Measurements from ENCODE around the gene USP6NL. TPM values are rescaled to one million over a fixed set of nuclear protein-coding genes. Genes with fewer than 3 reads are reported as not detected.

Gene USP6NL
- polyA plus RNA-seq, 1 of the 3 experiments (the other 2 are of a cell fraction), result 8.9 TPM

DNA sequence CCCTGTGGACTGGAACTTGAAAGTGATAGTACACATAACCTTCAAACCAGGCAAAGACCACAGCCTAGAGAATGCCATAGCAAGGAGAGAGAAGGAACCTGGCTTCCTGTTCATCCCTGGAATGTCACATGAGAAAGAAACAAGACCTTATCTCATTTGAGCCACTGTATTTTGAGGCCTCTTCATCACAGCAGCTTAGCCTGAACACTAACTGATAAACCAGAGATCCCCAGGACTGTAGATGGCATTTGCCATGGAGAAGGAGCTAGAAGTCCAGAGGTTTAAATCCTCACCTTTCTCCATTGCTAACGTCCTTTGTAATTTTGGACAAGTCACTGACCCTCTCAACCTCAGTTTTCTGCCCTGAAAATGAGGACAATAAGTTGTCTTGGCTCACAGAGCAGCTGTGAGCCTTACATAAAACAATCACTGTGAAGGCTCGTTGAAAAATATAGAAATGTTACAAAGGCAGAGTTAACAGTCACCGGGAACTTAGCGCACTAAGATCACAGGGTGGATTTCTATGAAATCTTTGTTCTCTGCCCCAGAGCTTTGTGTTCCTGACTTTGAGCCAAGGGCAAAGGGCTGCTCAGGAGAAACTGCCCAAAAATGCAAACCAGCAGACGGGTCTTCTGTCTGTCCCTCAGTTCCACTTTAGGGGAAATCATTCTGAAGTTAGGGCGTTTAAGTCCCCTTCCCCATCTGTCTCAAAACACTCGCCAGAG is 197.0 kb downstream of the USP6NL start (continued):
- TF ChIP-seq PBX3 (IDR thresholded peaks at IDR 0.05) (no peak), TEAD4 (IDR thresholded peaks at IDR 0.05; ENCODE audit: borderline replicate concordance, insufficient read depth) (no peak), EP300 (IDR thresholded peaks at IDR 0.05; ENCODE audit: borderline replicate concordance in 1 of 2, low read depth in 1 of 2, low read length in 1 of 2) (no peak), GABPA (IDR thresholded peaks at IDR 0.05; ENCODE audit: low read depth) (no peak), RXRA (IDR thresholded peaks at IDR 0.05; ENCODE audit: borderline replicate concordance, low read depth) (no peak)

DNA sequence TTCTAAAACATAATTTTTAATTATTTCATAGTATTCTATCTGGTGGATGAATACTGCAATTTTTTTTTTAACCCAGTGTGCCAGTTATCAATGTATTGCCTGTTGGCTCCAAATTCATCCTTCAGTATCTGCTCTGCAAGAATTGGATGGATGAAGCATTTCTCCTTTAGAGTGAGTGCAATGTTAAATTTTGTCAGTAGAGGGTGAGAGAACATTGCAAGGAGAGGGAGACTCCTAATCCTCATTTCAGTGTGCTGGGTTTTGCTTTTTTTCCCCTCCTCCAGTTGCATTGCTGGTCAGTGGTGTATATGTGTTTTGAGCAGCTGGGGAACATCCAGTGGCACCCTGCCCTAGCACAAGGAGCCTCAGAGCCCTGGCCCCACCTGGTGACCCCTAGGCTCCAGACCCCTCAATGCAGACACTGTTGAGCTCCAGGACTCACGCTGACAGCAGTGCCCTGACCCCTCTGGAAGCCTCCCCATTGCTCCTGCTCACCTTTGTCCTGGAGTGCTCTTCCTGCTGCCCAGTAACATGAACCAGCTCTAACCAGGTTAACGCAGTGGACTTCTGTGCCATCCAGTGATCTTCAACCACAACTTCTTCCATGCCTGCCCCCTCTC is 199.4 kb downstream of the USP6NL start:
- CTCF ChIA-PET, result interaction anchor here (1.1 kb wide), 1 partner anchor 60 kb away, joined by 3 read pairs; no protein-coding TSS in a partner anchor
- H3F3A ChIP-seq (replicated peaks; ENCODE audit: insufficient read depth), result no peaks in the 10 kb centered on the region
- POLR2A ChIA-PET, result no interaction called here
- H3K27ac ChIP-seq (ENCODE audit: low read depth in 2 of 2, low read length in 1 of 2), result no peak overlapping the region
- no peaks in the 10 kb centered on the region for H3K79me2 ChIP-seq (ENCODE audit: insufficient read depth)
- H4K20me1 ChIP-seq (ENCODE audit: insufficient read depth), result no peaks in the 10 kb centered on the region
- H3K27me3 ChIP-seq (ENCODE audit: insufficient read depth), result no peaks in the 10 kb centered on the region
- no peaks in the 10 kb centered on the region for H3K4me1 ChIP-seq (ENCODE audit: control insufficient read depth in 1 of 2, insufficient read depth in 2 of 2, low read depth in 1 of 2, low read length in 1 of 2)
- no peaks in the 10 kb centered on the region for H3K36me3 ChIP-seq (replicated peaks in 1 of 2; ENCODE audit: control insufficient read depth in 1 of 2, insufficient read depth in 2 of 2, low read length in 1 of 2)
- no peak overlapping the region for H3K4me3 ChIP-seq (ENCODE audit: low read depth in 2 of 2, low read length in 1 of 2)
- no peak overlapping the region for H3K4me2 ChIP-seq
- no peaks in the 10 kb centered on the region for H3K9me3 ChIP-seq
- no peak overlapping the region for H3K9ac ChIP-seq
- no peaks in the 10 kb centered on the region for H3K9me2 ChIP-seq
- TF ChIP-seq RAD21 (IDR thresholded peaks at IDR 0.05; ENCODE audit: low read length), result peak; percentile 24
- no peak for TF ChIP-seq MEF2A (IDR thresholded peaks at IDR 0.05; ENCODE audit: borderline replicate concordance, low read depth)
- WGBS (ENCODE audit: low lambda C conversion rate), result 5% methylated on average over 2 of the region's 2 CpGs
- no peak overlapping the region for H2AFZ ChIP-seq (ENCODE audit: low read depth)
- DNase-seq, result no peak

GRCh38 chr10:11409357-11409756 is 202.1 kb downstream of the USP6NL start:
- no peak overlapping the region for H3K9ac ChIP-seq
- no peaks in the 10 kb centered on the region for H3F3A ChIP-seq (replicated peaks; ENCODE audit: insufficient read depth)
- no peak overlapping the region for H3K27ac ChIP-seq (ENCODE audit: low read depth in 2 of 2, low read length in 1 of 2)
- no peaks in the 10 kb centered on the region for H3K79me2 ChIP-seq (ENCODE audit: insufficient read depth)
- 25% methylated on average over 11 of the region's 11 CpGs for WGBS (ENCODE audit: low lambda C conversion rate)
- POLR2A ChIA-PET, result no interaction called here
- CTCF ChIA-PET, result interaction anchor here (1.7 to 2.1 kb wide), 2 partner anchors 12 to 15 kb away, joined by 4 to 8 read pairs; no protein-coding TSS in a partner anchor
- H3K9me3 ChIP-seq, result no peaks in the 10 kb centered on the region
- H3K27me3 ChIP-seq (ENCODE audit: insufficient read depth), result no peaks in the 10 kb centered on the region
- H3K4me3 ChIP-seq (ENCODE audit: low read depth in 2 of 2, low read length in 1 of 2), result no peak overlapping the region
- no peak overlapping the region for H3K4me2 ChIP-seq
- no peak overlapping the region for H2AFZ ChIP-seq (ENCODE audit: low read depth)
- no peaks in the 10 kb centered on the region for H3K9me2 ChIP-seq
- H4K20me1 ChIP-seq (ENCODE audit: insufficient read depth), result no peaks in the 10 kb centered on the region
- H3K4me1 ChIP-seq (ENCODE audit: control insufficient read depth in 1 of 2, insufficient read depth in 2 of 2, low read depth in 1 of 2, low read length in 1 of 2), result no peaks in the 10 kb centered on the region
- DNase-seq, result no peak
- H3K36me3 ChIP-seq (replicated peaks in 1 of 2; ENCODE audit: control insufficient read depth in 1 of 2, insufficient read depth in 2 of 2, low read length in 1 of 2), result no peaks in the 10 kb centered on the region
- TF ChIP-seq FOXM1 (IDR thresholded peaks at IDR 0.05; ENCODE audit: low read depth) (no peak), NRF1 (IDR thresholded peaks at IDR 0.05; ENCODE audit: low read depth, low read length) (no peak), CTCF (IDR thresholded peaks at IDR 0.05) (no peak), POLR2AphosphoS5 (IDR thresholded peaks at IDR 0.05; ENCODE audit: low read depth, low read length) (no peak), GABPA (IDR thresholded peaks at IDR 0.05; ENCODE audit: low read depth) (no peak)
